ENCODE results near the gene SPOCK3. TPM values are rescaled to one million over a fixed set of nuclear protein-coding genes. Genes with fewer than 3 reads are reported as not detected.

The SPOCK3 gene
- polyA plus RNA-seq, 3 donors = 0.31 to 1.9 (median 1.2) TPM

- Histone ChIP-seq H4K20me1 (ENCODE audit: insufficient read depth, low read length) (no peaks in the 10 kb centered on the region), H3K4me1 (ENCODE audit: control insufficient read depth in 1 of 2, insufficient read depth in 2 of 2, low read length in 2 of 2) (no peaks in the 10 kb centered on the region), H3K9ac (ENCODE audit: insufficient read depth, low read length, poor library complexity, severe bottlenecking) (no peak overlapping the region), H3K4me3 (replicated peaks in 1 of 3; ENCODE audit: low read depth in 2 of 3, low read length in 3 of 3) (no peak overlapping the region), H3K79me2 (ENCODE audit: insufficient read depth, low read length) (no peaks in the 10 kb centered on the region), H3K9me3 (replicated peaks in 1 of 2; ENCODE audit: control insufficient read depth in 1 of 2, insufficient read depth in 1 of 2, low read length in 2 of 2) (no peaks in the 10 kb centered on the region), H3K4me2 (replicated peaks; ENCODE audit: extremely low read depth, low read length, poor library complexity, severe bottlenecking) (no peak overlapping the region), H3K27me3 (ENCODE audit: control insufficient read depth in 2 of 2, insufficient read depth in 2 of 2, low read length in 2 of 2) (no peaks in the 10 kb centered on the region), H3K36me3 (replicated peaks in 1 of 2; ENCODE audit: control insufficient read depth in 1 of 2, insufficient read depth in 2 of 2, low read length in 2 of 2) (no peaks in the 10 kb centered on the region), H3K27ac (ENCODE audit: low read depth in 1 of 2, low read length in 2 of 2) (no peak overlapping the region), H2AFZ (ENCODE audit: insufficient read depth, low read depth, low read length, poor library complexity, severe bottlenecking) (no peak overlapping the region)
- H3K4me3 Mint-ChIP-seq = no peak overlapping the region
- H3K9me3 Mint-ChIP-seq = peaks cover 0 to 2% (median 0%) of the 10 kb centered on the region in 7 donors
- TF ChIP-seq, protein P1, sequence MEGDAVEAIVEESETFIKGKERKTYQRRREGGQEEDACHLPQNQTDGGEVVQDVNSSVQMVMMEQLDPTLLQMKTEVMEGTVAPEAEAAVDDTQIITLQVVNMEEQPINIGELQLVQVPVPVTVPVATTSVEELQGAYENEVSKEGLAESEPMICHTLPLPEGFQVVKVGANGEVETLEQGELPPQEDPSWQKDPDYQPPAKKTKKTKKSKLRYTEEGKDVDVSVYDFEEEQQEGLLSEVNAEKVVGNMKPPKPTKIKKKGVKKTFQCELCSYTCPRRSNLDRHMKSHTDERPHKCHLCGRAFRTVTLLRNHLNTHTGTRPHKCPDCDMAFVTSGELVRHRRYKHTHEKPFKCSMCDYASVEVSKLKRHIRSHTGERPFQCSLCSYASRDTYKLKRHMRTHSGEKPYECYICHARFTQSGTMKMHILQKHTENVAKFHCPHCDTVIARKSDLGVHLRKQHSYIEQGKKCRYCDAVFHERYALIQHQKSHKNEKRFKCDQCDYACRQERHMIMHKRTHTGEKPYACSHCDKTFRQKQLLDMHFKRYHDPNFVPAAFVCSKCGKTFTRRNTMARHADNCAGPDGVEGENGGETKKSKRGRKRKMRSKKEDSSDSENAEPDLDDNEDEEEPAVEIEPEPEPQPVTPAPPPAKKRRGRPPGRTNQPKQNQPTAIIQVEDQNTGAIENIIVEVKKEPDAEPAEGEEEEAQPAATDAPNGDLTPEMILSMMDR (IDR thresholded peaks at IDR 0.05) = no peak
- H3K27me3 Mint-ChIP-seq (ENCODE audit: low read depth in 3 of 3) = peaks cover under 1 to 2% (median 1%) of the 10 kb centered on the region in 3 donors
- no peaks in the 10 kb centered on the region for H3K4me1 Mint-ChIP-seq
- WGBS (ENCODE audit: insufficient coverage) = 67% methylated on average over 1 of the region's 3 CpGs
- no peak overlapping the region for H3K27ac Mint-ChIP-seq
- intact Hi-C loops (cut with micrococcal nuclease) = loop anchor here in 1 of 2 donors (10.0 kb wide), 1 partner anchor 1046 kb away; no protein-coding TSS in a partner anchor
- H3K36me3 Mint-ChIP-seq = no peaks in the 10 kb centered on the region
- no peak for DNase-seq
These were observed 205.3 kb downstream of the SPOCK3 start for GRCh38 chr4:167028976-167029375.

- DNase-seq = no peak
- H3K79me2 ChIP-seq (ENCODE audit: insufficient read depth, low read length) = no peaks in the 10 kb centered on the region
- H3K27ac ChIP-seq (ENCODE audit: low read depth in 1 of 2, low read length in 2 of 2) = no peak overlapping the region
- H2AFZ ChIP-seq (ENCODE audit: insufficient read depth, low read depth, low read length, poor library complexity, severe bottlenecking) = no peak overlapping the region
- no peaks in the 10 kb centered on the region for H4K20me1 ChIP-seq (ENCODE audit: insufficient read depth, low read length)
- no CpG with 5 or more reads among the region's 3 CpGs for WGBS (ENCODE audit: insufficient coverage)
- Mint-ChIP-seq H3K27me3 (ENCODE audit: low read depth in 3 of 3) (peaks cover 2 to 3% (median 2%) of the 10 kb centered on the region in 3 donors), H3K36me3 (no peaks in the 10 kb centered on the region), H3K27ac (no peak overlapping the region), H3K4me1 (no peaks in the 10 kb centered on the region), H3K9me3 (peaks cover 0 to 2% (median 0%) of the 10 kb centered on the region in 7 donors), H3K4me3 (no peak overlapping the region)
- no peaks in the 10 kb centered on the region for H3K36me3 ChIP-seq (replicated peaks in 1 of 2; ENCODE audit: control insufficient read depth in 1 of 2, insufficient read depth in 2 of 2, low read length in 2 of 2)
- H3K9ac ChIP-seq (ENCODE audit: insufficient read depth, low read length, poor library complexity, severe bottlenecking) = no peak overlapping the region
- TF ChIP-seq, protein P1 (IDR thresholded peaks at IDR 0.05) = no peak
- intact Hi-C loops (cut with micrococcal nuclease) = loop anchor here in 1 of 2 donors (10.0 kb wide), 1 partner anchor 1049 kb away; no protein-coding TSS in a partner anchor
- H3K27me3 ChIP-seq (ENCODE audit: control insufficient read depth in 2 of 2, insufficient read depth in 2 of 2, low read length in 2 of 2) = no peaks in the 10 kb centered on the region
- H3K4me2 ChIP-seq (replicated peaks; ENCODE audit: extremely low read depth, low read length, poor library complexity, severe bottlenecking) = no peak overlapping the region
- no peaks in the 10 kb centered on the region for H3K4me1 ChIP-seq (ENCODE audit: control insufficient read depth in 1 of 2, insufficient read depth in 2 of 2, low read length in 2 of 2)
- H3K4me3 ChIP-seq (replicated peaks in 1 of 3; ENCODE audit: low read depth in 2 of 3, low read length in 3 of 3) = no peak overlapping the region
- H3K9me3 ChIP-seq (replicated peaks in 1 of 2; ENCODE audit: control insufficient read depth in 1 of 2, insufficient read depth in 1 of 2, low read length in 2 of 2) = no peaks in the 10 kb centered on the region
These were observed 208.6 kb downstream of the SPOCK3 start for GRCh38 chr4:167025670-167026069.

Measured in CD14-positive monocyte (primary cell).